Motor neuron (in vitro differentiated cells): ENCODE data around the gene DCN. TPM values are rescaled to one million over a fixed set of nuclear protein-coding genes. Genes with fewer than 3 reads are reported as not detected.

Source experiments
- total RNA-seq, 8 experiments: library from RNA; unstranded; fragments of 300-600 nt; gene quantifications; 2 replicates each; pipeline versions ENCODE4 v1.2.3 to v1.2.4, GENCODE V29; 2022

DCN gene
- total RNA-seq, 8 experiments from 2014 or later: 0.11 to 863 (median 30.7) TPM

Other genes starting within 250 kb of the DCN start
- gene CCER1, start 227.6 kb downstream of the DCN start, total RNA-seq: under 1 TPM in 4 of 8 experiments, not detected in 4; 0.07 to 0.62 (median 0.20) TPM
- 1 to 10 TPM in 1 of 8 experiments, not detected in 7; 1.8 TPM for gene EPYC, start 177.8 kb downstream of the DCN start, total RNA-seq
- gene KERA, start 124.8 kb downstream of the DCN start, total RNA-seq: 1 to 10 TPM in 1 of 8 experiments, under 1 TPM in 2, not detected in 5; 0.09 to 1.8 (median 0.09) TPM
- gene LUM, start 71.3 kb downstream of the DCN start, total RNA-seq: 100 to 1,000 TPM in 1 of 8 experiments, 10 to 100 TPM in 1, under 1 TPM in 4, not detected in 2; 0.17 to 345 (median 0.52) TPM